ENCODE results near the gene TTC39B. TPM values are rescaled to one million over a fixed set of nuclear protein-coding genes. Genes with fewer than 3 reads are reported as not detected.

The TTC39B gene
- total and polyA plus RNA-seq, 11 donors, result 0.42 to 5.9 (median 1.2) TPM

DNA sequence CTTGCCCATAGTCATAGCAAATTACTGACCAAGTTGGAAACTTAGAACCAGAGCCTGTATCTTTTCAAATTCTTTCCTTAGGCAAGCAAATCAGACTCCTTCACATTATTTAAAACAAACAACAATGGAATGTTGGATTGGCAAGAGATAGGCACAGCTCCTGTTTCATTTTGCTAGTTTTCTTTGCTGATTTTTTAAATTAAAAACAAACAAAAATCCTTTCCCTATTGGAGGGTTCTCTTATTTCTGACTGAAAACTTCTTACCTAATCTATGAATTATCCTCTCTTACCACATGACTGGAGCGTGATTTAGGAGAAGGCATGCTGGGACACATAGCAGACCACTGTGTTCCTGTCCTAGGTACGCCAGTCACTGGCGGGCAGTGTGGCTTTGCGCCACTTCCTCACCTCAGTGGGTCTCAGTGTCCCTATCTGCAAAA lies 63.0 kb downstream of the TTC39B start:
- ATAC-seq (no peak), DNase-seq (no peak)
- Histone ChIP-seq H3K27me3 (no peaks in the 10 kb centered on the region), H3K4me3 (no peak overlapping the region), H3K9me3 (peaks cover 0 to 5% (median 0%) of the 10 kb centered on the region in 12 donors), H3K4me1 (peaks cover 0 to 39% (median 4%) of the 10 kb centered on the region in 12 donors), H3K27ac (no peak overlapping the region), H3K36me3 (no peaks in the 10 kb centered on the region)
- intact Hi-C loops (cut with DNase I), result no loop called here
- TF ChIP-seq POLR2A (IDR thresholded peaks at IDR 0.05), result no peak
- TF ChIP-seq, protein P1, sequence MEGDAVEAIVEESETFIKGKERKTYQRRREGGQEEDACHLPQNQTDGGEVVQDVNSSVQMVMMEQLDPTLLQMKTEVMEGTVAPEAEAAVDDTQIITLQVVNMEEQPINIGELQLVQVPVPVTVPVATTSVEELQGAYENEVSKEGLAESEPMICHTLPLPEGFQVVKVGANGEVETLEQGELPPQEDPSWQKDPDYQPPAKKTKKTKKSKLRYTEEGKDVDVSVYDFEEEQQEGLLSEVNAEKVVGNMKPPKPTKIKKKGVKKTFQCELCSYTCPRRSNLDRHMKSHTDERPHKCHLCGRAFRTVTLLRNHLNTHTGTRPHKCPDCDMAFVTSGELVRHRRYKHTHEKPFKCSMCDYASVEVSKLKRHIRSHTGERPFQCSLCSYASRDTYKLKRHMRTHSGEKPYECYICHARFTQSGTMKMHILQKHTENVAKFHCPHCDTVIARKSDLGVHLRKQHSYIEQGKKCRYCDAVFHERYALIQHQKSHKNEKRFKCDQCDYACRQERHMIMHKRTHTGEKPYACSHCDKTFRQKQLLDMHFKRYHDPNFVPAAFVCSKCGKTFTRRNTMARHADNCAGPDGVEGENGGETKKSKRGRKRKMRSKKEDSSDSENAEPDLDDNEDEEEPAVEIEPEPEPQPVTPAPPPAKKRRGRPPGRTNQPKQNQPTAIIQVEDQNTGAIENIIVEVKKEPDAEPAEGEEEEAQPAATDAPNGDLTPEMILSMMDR (IDR thresholded peaks at IDR 0.05), result no peak
- 83 to 89% (median 85%) methylated on average over 4 of the region's 4 CpGs for WGBS, 4 donors

DNA sequence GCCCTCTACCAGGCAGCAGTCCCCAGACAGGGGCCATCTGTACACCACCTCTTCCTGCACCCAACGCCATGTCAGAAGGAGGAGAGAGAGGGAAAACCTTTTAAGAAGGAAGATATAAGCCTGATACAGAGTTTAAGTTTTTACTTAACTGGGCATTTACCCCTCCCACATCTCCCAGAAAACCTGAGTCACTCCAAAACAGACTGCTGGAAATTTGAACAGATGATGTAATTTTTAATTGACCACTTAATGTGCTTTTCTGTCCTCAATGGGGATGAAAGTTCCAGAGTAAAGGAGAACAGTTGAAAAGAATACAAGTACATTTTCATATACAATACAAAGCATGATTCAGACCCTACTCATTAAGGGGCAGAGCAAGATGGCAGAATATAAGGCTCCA lies 63.9 kb downstream of the TTC39B start:
- peaks cover 0 to 35% (median 0%) of the 10 kb centered on the region in 12 donors for H3K4me1 ChIP-seq
- peak overlapping the region in 1 of 12 donors; percentile 37 for H3K27ac ChIP-seq
- ATAC-seq, result peak in 1 of 4 donors; percentile 28
- TF ChIP-seq, protein P1 (IDR thresholded peaks at IDR 0.05), result no peak
- no peak for TF ChIP-seq POLR2A (IDR thresholded peaks at IDR 0.05)
- no peak overlapping the region for H3K4me3 ChIP-seq
- WGBS, 4 donors, result 90 to 100% (median 95%) methylated on average over 1 of the region's 1 CpG
- H3K9me3 ChIP-seq, result peaks cover 0 to 14% (median 6%) of the 10 kb centered on the region in 12 donors
- no peaks in the 10 kb centered on the region for H3K27me3 ChIP-seq
- DNase-seq, result no peak
- no peaks in the 10 kb centered on the region for H3K36me3 ChIP-seq
- intact Hi-C loops (cut with DNase I), result no loop called here

DNA sequence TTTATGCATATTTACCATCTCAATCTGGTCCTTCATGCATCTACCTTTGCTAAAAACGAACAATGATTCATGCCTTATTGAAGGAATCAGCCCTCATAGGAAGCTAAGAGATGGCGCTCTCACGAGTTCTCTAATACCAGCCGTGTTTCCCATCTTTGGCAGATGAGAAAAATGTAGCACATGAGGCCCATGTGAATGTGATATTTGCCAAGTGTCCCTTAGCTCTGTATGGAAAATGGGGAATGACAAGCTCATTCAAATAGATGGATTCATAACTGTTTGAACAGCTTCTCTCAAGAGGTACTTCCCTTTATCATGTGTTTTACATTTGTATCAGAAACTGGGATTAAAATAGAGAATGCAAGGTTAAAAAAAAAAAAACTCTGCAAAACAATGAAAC lies 66.1 kb downstream of the TTC39B start:
- H3K4me1 ChIP-seq, result peaks cover 0 to 34% (median 0%) of the 10 kb centered on the region in 12 donors
- intact Hi-C loops (cut with DNase I), result no loop called here
- peaks cover 0 to 36% (median 12%) of the 10 kb centered on the region in 12 donors for H3K9me3 ChIP-seq
- H3K36me3 ChIP-seq, result no peaks in the 10 kb centered on the region
- ATAC-seq, result no peak
- DNase-seq, result no peak
- TF ChIP-seq, protein P1 (IDR thresholded peaks at IDR 0.05), result no peak
- TF ChIP-seq POLR2A (IDR thresholded peaks at IDR 0.05), result no peak
- no peak overlapping the region for H3K4me3 ChIP-seq
- WGBS, 4 donors, result 61 to 81% (median 69%) methylated on average over 4 of the region's 4 CpGs
- H3K27ac ChIP-seq, result no peak overlapping the region
- H3K27me3 ChIP-seq, result no peaks in the 10 kb centered on the region

DNA sequence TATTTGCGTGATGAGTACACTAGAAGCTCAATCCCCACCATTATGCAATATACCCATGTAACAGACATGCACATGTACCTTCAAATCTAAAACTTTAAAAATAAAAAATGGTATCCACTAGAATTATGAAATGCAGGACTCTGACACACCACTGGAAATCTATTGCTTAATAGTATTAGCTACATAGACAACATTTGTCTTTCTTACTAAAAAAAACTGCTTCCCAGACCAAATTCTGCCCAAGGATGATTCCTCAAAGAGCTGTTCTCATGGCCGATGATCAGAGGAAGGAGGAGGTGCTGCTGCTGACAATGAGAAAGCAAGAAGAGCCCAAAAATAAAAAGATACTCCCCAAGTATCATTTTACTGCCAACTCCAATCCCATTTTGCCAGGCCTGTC lies 67.2 kb downstream of the TTC39B start:
- Histone ChIP-seq H3K27me3 (no peaks in the 10 kb centered on the region), H3K4me1 (peaks cover 0 to 34% (median 0%) of the 10 kb centered on the region in 12 donors), H3K9me3 (peaks cover 0 to 46% (median 15%) of the 10 kb centered on the region in 12 donors), H3K36me3 (no peaks in the 10 kb centered on the region), H3K4me3 (no peak overlapping the region), H3K27ac (peak overlapping the region in 4 of 12 donors; percentile 9 to 44 (median 30))
- intact Hi-C loops (cut with DNase I), result no loop called here
- DNase-seq, result no peak
- TF ChIP-seq, protein P1 (IDR thresholded peaks at IDR 0.05), result no peak
- no peak for TF ChIP-seq POLR2A (IDR thresholded peaks at IDR 0.05)
- 68 to 85% (median 79%) methylated on average over 2 of the region's 2 CpGs for WGBS, 4 donors
- ATAC-seq, result peak in 1 of 4 donors; percentile 46

Measured in heart left ventricle (tissue), 16 donors.